ENCODE data around the gene STXBP2. TPM values are rescaled to one million over a fixed set of nuclear protein-coding genes. Genes with fewer than 3 reads are reported as not detected.

Gene STXBP2
- total RNA-seq, 1 experiment from 2014 or later, result 102 TPM

DNA sequence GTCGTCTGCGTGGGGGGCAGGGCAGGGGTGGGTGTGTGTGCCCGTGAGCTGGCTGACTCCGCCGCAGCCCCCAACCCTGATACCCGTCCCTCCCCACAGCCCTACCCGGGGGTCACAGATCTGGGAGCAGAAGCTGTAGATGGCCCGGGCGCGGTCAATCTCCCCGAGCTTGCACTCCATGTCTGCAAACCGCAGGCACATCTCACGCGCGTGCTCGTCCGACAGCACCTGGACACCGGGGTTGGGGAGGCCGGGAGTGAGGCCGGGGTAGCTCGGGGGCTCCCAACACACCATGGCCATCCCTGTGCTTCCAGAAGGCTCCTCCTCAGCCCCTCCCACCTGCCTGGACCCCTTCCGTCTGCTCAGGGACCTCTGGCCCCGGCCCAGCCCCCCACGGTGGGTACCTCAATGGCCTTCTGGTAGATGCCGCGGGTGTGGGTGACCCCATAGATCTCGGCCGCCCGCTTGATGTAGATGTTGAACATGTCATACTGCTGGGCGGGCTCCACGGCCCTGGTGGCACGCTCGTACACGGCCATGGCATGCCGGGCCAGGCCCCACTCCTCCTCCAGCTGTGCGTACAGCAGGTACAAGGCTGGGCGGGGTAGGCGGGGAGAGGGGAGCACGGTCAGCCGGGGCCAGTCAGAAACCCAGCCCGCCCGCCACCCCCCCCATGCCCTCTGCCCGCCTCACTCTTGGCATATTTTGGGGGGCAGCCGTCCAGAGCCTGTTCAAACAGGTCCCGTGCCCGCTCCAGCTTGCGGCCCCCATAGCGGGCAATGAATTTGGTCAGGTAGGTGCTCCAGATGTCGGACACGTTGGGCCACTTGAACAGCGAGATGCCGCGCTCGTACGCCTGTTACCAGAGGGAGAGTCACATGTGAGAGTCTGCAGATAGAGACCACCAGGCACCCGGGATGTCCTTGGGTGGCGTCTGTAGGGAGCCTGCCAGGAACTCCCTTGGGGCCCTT lies 16.2 kb upstream of the STXBP2 start:
- POLR2A ChIA-PET, result no interaction called here
- H3K27ac ChIP-seq (ENCODE audit: low read length), result no peak overlapping the region
- intact Hi-C loops (cut with micrococcal nuclease; ENCODE audit: unreplicated experiment) (no loop called here), in situ Hi-C loops (cut with HindIII; ENCODE audit: low pct_unique_long_range_greater_than_20kb, low sequenced_read_pairs) (no loop called here)
- ATAC-seq (no peak), DNase-seq (ENCODE audit: low read depth, low spot score) (no peak)
- no peak overlapping the region for H3K4me3 ChIP-seq (ENCODE audit: low read depth in 2 of 2, low read length in 2 of 2)
- no peaks in the 10 kb centered on the region for H3K9me3 ChIP-seq (ENCODE audit: control insufficient read depth, insufficient read depth, low read depth, low read length)
- no TSS peak for BruUV-seq (replicated peaks)
- H3K36me3 ChIP-seq (ENCODE audit: control insufficient read depth, insufficient read depth, low read length), result no peaks in the 10 kb centered on the region
- CTCF ChIA-PET, result no interaction called here
- no peaks in the 10 kb centered on the region for H3K4me1 ChIP-seq (ENCODE audit: control insufficient read depth, insufficient read depth, low read length)
- no peak for TF ChIP-seq SIN3A (IDR thresholded peaks at IDR 0.05; ENCODE audit: borderline replicate concordance, insufficient read depth, low read depth, low read length)
- TF ChIP-seq, protein P1, sequence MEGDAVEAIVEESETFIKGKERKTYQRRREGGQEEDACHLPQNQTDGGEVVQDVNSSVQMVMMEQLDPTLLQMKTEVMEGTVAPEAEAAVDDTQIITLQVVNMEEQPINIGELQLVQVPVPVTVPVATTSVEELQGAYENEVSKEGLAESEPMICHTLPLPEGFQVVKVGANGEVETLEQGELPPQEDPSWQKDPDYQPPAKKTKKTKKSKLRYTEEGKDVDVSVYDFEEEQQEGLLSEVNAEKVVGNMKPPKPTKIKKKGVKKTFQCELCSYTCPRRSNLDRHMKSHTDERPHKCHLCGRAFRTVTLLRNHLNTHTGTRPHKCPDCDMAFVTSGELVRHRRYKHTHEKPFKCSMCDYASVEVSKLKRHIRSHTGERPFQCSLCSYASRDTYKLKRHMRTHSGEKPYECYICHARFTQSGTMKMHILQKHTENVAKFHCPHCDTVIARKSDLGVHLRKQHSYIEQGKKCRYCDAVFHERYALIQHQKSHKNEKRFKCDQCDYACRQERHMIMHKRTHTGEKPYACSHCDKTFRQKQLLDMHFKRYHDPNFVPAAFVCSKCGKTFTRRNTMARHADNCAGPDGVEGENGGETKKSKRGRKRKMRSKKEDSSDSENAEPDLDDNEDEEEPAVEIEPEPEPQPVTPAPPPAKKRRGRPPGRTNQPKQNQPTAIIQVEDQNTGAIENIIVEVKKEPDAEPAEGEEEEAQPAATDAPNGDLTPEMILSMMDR (IDR thresholded peaks at IDR 0.05), result no peak
- TF ChIP-seq TCF7L2 (IDR thresholded peaks at IDR 0.05; ENCODE audit: low read depth, low read length), result no peak
- TF ChIP-seq POLR2AphosphoS5 (IDR thresholded peaks at IDR 0.05; ENCODE audit: low read depth, low read length), result no peak
- TF ChIP-seq, protein P2, sequence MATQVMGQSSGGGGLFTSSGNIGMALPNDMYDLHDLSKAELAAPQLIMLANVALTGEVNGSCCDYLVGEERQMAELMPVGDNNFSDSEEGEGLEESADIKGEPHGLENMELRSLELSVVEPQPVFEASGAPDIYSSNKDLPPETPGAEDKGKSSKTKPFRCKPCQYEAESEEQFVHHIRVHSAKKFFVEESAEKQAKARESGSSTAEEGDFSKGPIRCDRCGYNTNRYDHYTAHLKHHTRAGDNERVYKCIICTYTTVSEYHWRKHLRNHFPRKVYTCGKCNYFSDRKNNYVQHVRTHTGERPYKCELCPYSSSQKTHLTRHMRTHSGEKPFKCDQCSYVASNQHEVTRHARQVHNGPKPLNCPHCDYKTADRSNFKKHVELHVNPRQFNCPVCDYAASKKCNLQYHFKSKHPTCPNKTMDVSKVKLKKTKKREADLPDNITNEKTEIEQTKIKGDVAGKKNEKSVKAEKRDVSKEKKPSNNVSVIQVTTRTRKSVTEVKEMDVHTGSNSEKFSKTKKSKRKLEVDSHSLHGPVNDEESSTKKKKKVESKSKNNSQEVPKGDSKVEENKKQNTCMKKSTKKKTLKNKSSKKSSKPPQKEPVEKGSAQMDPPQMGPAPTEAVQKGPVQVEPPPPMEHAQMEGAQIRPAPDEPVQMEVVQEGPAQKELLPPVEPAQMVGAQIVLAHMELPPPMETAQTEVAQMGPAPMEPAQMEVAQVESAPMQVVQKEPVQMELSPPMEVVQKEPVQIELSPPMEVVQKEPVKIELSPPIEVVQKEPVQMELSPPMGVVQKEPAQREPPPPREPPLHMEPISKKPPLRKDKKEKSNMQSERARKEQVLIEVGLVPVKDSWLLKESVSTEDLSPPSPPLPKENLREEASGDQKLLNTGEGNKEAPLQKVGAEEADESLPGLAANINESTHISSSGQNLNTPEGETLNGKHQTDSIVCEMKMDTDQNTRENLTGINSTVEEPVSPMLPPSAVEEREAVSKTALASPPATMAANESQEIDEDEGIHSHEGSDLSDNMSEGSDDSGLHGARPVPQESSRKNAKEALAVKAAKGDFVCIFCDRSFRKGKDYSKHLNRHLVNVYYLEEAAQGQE (IDR thresholded peaks at IDR 0.05; ENCODE audit: insufficient read depth in 1 of 2, low read depth in 2 of 2, low read length in 1 of 2), result no peak
- no peaks in the 10 kb centered on the region for H3K27me3 ChIP-seq (ENCODE audit: control insufficient read depth, insufficient read depth, low read length)

- ChIA-PET POLR2A (no interaction called here), CTCF (no interaction called here)
- no peak for DNase-seq (ENCODE audit: low read depth, low spot score)
These were observed 13.8 kb upstream of the STXBP2 start for GRCh38 chr19:7622933-7623685.

More at GRCh38 chr19:7622933-7623685, 13.8 kb upstream of the STXBP2 start:
- H3K27ac ChIP-seq (ENCODE audit: low read length), result no peak overlapping the region
- BruUV-seq (replicated peaks), result no TSS peak
- ATAC-seq, result peak; percentile 46; the same call in 1 of the 2 replicates
- TF ChIP-seq TCF7L2 (IDR thresholded peaks at IDR 0.05; ENCODE audit: low read depth, low read length) (no peak), POLR2AphosphoS5 (IDR thresholded peaks at IDR 0.05; ENCODE audit: low read depth, low read length) (no peak), SIN3A (IDR thresholded peaks at IDR 0.05; ENCODE audit: borderline replicate concordance, insufficient read depth, low read depth, low read length) (no peak)
- TF ChIP-seq, protein P2 (IDR thresholded peaks at IDR 0.05; ENCODE audit: insufficient read depth in 1 of 2, low read depth in 2 of 2, low read length in 1 of 2), result no peak
- TF ChIP-seq, protein P1 (IDR thresholded peaks at IDR 0.05), result no peak
- in situ Hi-C loops (cut with HindIII; ENCODE audit: low pct_unique_long_range_greater_than_20kb, low sequenced_read_pairs), result no loop called here
- no peak overlapping the region for H3K4me3 ChIP-seq (ENCODE audit: low read depth in 2 of 2, low read length in 2 of 2)
- no peaks in the 10 kb centered on the region for H3K9me3 ChIP-seq (ENCODE audit: control insufficient read depth, insufficient read depth, low read depth, low read length)
- H3K4me1 ChIP-seq (ENCODE audit: control insufficient read depth, insufficient read depth, low read length), result peaks cover 1% of the 10 kb centered on the region; the same call in 1 of the 2 replicates
- no peaks in the 10 kb centered on the region for H3K36me3 ChIP-seq (ENCODE audit: control insufficient read depth, insufficient read depth, low read length)
- intact Hi-C loops (cut with micrococcal nuclease; ENCODE audit: unreplicated experiment), result no loop called here
- no peaks in the 10 kb centered on the region for H3K27me3 ChIP-seq (ENCODE audit: control insufficient read depth, insufficient read depth, low read length)
